Activated CD4-positive, CD25-positive, alpha-beta regulatory T cell (primary cell): ENCODE measurements around the gene ZBTB1.
A peak's percentile ranks its signal among the peaks of the same experiment; 100 is the strongest.

Source experiments
- DNase-seq, 4 experiments: peaks; one replicate each; lab custom pipeline; 2025; lab: John Stamatoyannopoulos, UW

Gene ZBTB1, protein sequence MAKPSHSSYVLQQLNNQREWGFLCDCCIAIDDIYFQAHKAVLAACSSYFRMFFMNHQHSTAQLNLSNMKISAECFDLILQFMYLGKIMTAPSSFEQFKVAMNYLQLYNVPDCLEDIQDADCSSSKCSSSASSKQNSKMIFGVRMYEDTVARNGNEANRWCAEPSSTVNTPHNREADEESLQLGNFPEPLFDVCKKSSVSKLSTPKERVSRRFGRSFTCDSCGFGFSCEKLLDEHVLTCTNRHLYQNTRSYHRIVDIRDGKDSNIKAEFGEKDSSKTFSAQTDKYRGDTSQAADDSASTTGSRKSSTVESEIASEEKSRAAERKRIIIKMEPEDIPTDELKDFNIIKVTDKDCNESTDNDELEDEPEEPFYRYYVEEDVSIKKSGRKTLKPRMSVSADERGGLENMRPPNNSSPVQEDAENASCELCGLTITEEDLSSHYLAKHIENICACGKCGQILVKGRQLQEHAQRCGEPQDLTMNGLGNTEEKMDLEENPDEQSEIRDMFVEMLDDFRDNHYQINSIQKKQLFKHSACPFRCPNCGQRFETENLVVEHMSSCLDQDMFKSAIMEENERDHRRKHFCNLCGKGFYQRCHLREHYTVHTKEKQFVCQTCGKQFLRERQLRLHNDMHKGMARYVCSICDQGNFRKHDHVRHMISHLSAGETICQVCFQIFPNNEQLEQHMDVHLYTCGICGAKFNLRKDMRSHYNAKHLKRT

GRCh38 chr14:64504310-64504896 lies at the start of gene ZBTB1:
ZBTB1 (plus strand) TSS chr14:64504770; CDS start chr14:64521505, 16,735 bp downstream.
- DNase-seq = peak; percentile 65 to 81 (median 73)

GRCh38 chr14:64459405-64460136 lies 45.0 kb upstream of the ZBTB1 start:
- no peak for DNase-seq

DNA sequence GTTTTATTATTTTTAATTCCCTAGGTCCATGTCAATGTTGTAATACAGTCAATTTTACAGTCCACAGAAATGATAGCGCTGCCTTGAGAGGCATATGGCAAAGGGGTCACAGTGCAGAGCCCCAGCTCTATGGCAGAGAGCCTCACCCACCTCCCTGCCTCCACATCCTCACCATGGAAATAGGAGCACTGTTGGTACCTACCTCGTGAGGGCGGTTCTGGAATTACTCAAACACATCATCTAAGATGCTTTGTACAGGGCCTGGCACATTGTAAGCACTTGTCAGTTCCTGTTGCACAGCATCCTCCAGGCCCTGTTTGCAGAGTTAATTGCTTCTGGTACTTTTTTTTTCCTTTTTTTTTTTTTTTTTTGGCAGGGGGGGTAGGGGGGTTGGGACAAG lies 43.3 kb upstream of the ZBTB1 start:
- no peak for DNase-seq

DNA sequence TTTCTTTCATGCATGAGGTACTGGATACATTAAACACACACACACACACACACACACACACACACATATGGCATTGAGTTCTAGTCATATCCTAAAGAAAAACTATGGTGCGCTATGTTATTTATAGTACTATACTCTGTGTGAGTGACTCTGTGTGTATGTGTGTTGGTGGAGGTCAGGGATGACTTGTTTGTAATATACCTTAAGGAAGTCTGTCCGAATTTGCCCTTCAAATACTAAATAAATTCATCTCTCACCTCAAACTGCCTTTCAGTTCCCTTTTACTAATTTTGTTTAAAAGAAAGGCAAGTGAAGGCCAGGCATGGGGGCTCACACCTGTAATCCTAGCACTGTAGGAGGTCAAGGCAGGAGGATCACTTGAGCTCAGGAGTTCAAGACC lies 41.4 kb upstream of the ZBTB1 start:
- DNase-seq = no peak

DNA sequence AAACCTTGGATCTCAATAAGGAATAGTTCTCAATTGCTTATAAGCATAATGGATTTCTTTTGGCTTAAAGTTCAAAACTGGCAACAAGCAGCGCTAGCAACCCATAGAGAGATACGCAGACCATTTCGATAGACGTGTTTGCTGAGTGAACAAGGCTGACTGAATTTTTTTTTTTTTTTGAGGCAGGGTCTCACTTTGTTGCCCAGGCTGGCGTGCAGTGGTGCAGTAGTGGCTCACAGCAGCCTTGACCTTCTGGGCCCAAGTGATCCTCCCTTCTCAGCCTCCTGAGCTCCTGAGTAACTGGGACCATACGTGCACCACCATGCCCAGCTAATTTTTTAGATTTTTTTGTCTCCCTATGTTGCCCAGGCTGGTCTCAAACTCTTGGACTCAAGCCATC lies 40.7 kb upstream of the ZBTB1 start:
- no peak for DNase-seq

DNA sequence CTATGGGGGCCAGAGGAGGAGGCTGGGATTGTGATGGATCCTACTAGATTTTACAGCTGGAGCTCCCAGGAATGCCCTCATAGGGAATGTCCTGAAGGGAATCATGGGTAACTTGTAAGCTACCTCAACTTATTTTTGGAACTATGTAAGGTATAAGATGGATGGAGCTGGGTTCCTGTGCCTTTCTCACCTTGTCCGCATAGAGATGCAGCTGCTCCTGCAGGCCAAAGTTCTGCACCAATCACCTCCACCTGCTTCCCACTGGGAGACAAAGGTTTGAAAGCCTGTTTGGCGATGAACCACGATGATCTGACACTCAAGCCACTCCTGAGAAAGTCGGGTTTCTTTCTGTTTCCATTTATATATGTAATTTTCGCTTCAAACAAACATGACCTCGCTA lies 39.9 kb upstream of the ZBTB1 start:
- DNase-seq = no peak

GRCh38 chr14:64465191-64465822 lies 39.3 kb upstream of the ZBTB1 start, which contains the start of gene AKAP5:
AKAP5 (plus strand) TSS chr14:64465499; CDS start chr14:64468395, 2,896 bp downstream.
- peak; percentile 16 to 40 (median 35) for DNase-seq

DNA sequence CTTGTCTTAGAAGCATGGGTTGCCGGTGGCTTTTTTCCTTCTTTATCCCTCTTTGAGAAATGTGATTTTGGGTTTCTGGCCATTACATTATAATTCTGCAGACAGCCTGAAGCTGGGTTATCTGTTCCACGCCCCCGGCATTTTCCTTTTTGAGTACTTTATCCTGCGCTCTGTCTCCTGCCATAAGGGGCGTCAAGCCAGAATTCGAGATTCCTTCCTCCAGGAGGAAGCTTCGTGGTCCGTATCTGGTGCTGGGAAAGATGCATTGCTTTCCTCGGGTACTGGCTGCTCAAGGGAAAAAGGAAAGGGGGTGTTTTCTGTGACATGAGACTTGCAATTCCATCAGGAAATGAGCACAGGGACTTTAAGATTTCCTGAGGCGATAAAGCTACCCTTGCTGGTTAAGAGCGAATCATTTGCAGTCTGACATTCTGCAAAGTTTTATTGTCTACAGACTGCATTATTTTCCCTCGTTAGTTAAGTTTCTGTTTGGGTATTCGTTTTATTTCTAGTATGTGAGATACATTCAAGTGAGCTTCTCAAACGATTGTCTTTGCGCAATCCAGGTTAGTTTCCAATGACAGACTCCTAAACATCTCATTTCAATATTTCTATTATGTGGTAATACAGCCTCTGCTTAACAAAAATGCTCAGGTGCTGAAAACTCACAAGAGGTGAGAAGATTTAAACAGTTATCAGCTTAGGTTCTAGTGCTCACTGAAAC lies 38.6 kb upstream of the ZBTB1 start:
- DNase-seq = no peak

DNA sequence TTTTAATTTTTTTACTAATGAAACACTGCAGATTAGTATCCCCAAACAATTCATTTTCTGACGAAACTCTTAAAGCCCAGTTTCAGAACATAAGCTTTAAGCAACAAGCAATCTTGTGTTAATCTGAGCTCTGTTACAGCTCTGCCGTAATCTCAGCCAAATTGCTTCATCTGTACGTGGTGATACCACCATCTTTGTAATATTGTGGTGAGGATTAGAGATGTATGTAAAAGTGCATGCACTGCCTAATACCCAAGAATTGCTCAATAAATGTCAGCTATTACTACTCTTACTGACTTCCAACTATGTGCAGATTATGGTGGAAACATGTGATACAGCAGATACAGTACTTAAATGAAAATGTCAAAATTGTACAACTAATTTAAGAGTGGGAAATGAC lies 37.5 kb upstream of the ZBTB1 start:
- no peak for DNase-seq

- DNase-seq = no peak
These were observed 37.0 kb upstream of the ZBTB1 start for GRCh38 chr14:64467566-64467965.

GRCh38 chr14:64468451-64468850 lies 36.1 kb upstream of the ZBTB1 start:
- no peak for DNase-seq

DNA sequence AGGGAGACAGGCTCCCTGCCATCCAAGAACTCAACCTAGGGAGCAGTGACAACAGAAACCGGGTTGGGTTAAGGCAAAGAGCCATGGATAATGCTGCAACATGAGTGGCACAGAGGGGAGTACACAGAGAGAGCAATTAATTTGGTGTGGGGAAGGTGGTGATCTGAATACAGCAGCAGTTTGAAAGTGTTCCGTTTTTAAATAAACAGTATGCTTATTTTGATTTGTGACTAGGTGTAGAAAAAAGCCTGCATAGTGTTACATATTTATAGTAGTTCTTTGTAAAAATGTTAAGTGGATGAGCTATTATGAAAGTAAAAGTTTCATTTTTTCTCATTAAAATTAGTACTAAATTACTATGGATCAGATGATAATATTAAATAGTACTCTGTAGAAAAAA lies 30.5 kb upstream of the ZBTB1 start:
- no peak for DNase-seq

DNA sequence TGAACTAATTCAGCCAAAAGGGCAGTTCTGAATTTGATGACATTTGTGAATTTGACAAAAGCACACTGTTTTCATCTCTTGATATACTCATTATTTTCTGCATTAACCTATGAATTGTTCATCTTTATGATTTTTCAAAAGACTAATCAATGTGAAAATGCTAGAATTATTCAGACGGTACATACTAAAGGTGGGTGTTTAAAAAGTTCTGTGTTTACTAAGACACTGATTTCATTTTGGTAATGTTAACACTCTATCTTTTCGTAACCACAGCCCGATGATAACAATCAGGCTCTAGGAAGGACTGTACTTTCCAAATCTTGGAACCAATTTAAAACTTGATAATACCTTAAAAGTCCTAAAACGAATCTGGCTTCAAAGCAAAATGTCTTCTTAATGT lies 29.9 kb upstream of the ZBTB1 start:
- no peak for DNase-seq

- no peak for DNase-seq
These were observed 28.8 kb upstream of the ZBTB1 start for GRCh38 chr14:64475585-64476273.

GRCh38 chr14:64476438-64476837 lies 28.1 kb upstream of the ZBTB1 start:
- DNase-seq = no peak

GRCh38 chr14:64478634-64479250 lies 25.8 kb upstream of the ZBTB1 start:
- DNase-seq = no peak

DNA sequence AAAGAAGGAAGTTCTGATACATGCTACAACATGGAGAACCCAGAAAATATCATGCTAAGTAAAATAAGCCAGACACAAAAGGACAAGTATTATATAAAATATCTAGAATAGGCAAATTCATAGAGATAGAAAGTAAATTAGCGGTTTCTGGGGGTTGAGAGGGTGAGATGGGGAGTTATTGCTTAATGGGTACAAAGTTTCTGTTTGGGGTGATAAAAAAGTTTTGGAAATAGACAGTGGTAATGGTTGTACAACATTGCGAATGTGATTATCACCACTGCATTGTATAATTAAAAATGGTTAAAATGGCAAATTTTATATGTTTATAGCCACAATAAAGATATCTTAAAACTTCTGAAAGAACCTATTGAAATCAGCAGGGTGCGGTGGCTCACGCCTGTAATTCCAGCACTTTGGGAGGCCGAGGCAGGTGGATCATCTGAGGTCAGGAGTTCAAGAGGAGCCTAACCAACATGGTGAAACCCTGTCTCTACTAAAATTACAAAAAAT lies 15.9 kb upstream of the ZBTB1 start:
- DNase-seq = no peak

GRCh38 chr14:64491637-64492036 lies 12.9 kb upstream of the ZBTB1 start:
- no peak for DNase-seq

- no peak for DNase-seq
These were observed 11.1 kb upstream of the ZBTB1 start for GRCh38 chr14:64493455-64493854.

- DNase-seq = no peak
These were observed 9.3 kb upstream of the ZBTB1 start for GRCh38 chr14:64495252-64495651.
